AG04449 (cell line): Measurements from ENCODE around the gene B3GNT2.

Experiments
- CTCF ChIA-PET: fragments of 350-600 bp; formaldehyde crosslinking; extraction: SDS; loops from one replicate; lab custom pipeline; 2021; ENCODE audit warnings: antibody characterized with exemption; lab: Yijun Ruan, JAX
- POLR2A ChIA-PET: fragments of 400-600, 350-600 bp; formaldehyde crosslinking; extraction: SDS; loops from one replicate; lab custom pipeline; 2020; ENCODE audit warnings: antibody characterized with exemption, inconsistent platforms; lab: Yijun Ruan, JAX
- DNase-seq: peaks from one replicate; pipeline ENCODE4 v3.0.0-alpha.2; 2010; ENCODE audit warnings: low read depth, low spot score
- H3K4me3 ChIP-seq: 2 replicates; pipeline ENCODE4 v1.5.1; 2011; ENCODE audit warnings: low read depth, mild to moderate bottlenecking, control low read depth, low read length
- CTCF ChIP-seq: IDR thresholded peaks from one replicate; pipeline ENCODE4 v1.5.1; 2011; ENCODE audit warnings: mild to moderate bottlenecking, moderate library complexity, low read length, control low read depth, inconsistent platforms; ENCODE audit not compliant: insufficient read depth; ENCODE audit errors: missing control alignments

Gene B3GNT2

GRCh38 chr2:62199392-62200125 is 3.6 kb downstream of the B3GNT2 start:
- no peak overlapping the region for H3K4me3 ChIP-seq
- ChIA-PET POLR2A (no interaction called here), CTCF (no interaction called here)
- DNase-seq = no peak
- no peak for TF ChIP-seq CTCF

- DNase-seq = no peak
- no peak overlapping the region for H3K4me3 ChIP-seq
- ChIA-PET CTCF (interaction anchor here (1.1 to 1.3 kb wide), 2 partner anchors 10 to 211 kb away, joined by 3 to 6 read pairs; no protein-coding TSS in a partner anchor), POLR2A (no interaction called here)
- no peak for TF ChIP-seq CTCF
Measured at GRCh38 chr2:62200291-62200841, 4.5 kb downstream of the B3GNT2 start.

- no peak for DNase-seq
- ChIA-PET POLR2A (interaction anchor here (0.6 kb wide), 1 partner anchor 16 kb away, joined by 3 read pairs; no protein-coding TSS in a partner anchor), CTCF (interaction anchor here (1.1 to 1.3 kb wide), 2 partner anchors 9 to 210 kb away, joined by 3 to 6 read pairs; no protein-coding TSS in a partner anchor)
- no peak for TF ChIP-seq CTCF
- H3K4me3 ChIP-seq = no peak overlapping the region
Measured at GRCh38 chr2:62200868-62201267, 5.0 kb downstream of the B3GNT2 start.

GRCh38 chr2:62201307-62201706 is 5.4 kb downstream of the B3GNT2 start:
- ChIA-PET POLR2A (interaction anchor here (0.6 kb wide), 1 partner anchor 16 kb away, joined by 3 read pairs; no protein-coding TSS in a partner anchor), CTCF (interaction anchor here (1.1 to 1.3 kb wide), 2 partner anchors 9 to 210 kb away, joined by 3 to 6 read pairs; no protein-coding TSS in a partner anchor)
- TF ChIP-seq CTCF = no peak
- H3K4me3 ChIP-seq = no peak overlapping the region
- peak; percentile 41 for DNase-seq

- DNase-seq = no peak
- H3K4me3 ChIP-seq = no peak overlapping the region
- POLR2A ChIA-PET = no interaction called here
- CTCF ChIA-PET = no interaction called here
- no peak for TF ChIP-seq CTCF
Measured at GRCh38 chr2:62202019-62202722, 6.3 kb downstream of the B3GNT2 start.

GRCh38 chr2:62202729-62203128 is 6.8 kb downstream of the B3GNT2 start:
- no peak for DNase-seq
- no peak for TF ChIP-seq CTCF
- CTCF ChIA-PET = no interaction called here
- H3K4me3 ChIP-seq = no peak overlapping the region
- POLR2A ChIA-PET = no interaction called here
